Testis (tissue), 2 donors: Measurements from ENCODE around the gene HMHB1.

Experiments
- POLR2A ChIP-seq: fragments of 450-650 bp; IDR thresholded peaks from one replicate; pipeline ENCODE4 v1.6.1; 2017; ENCODE audit warnings: antibody characterized with exemption, mild to moderate bottlenecking, moderate library complexity
- TF ChIP-seq, protein P1 (sequence below), 3 experiments: fragments of 450-650 bp in 2 of 3; fragments of 200-600 bp in 1 of 3; sonication (generic) in 1 of 3; IDR thresholded peaks; one replicate each; pipeline ENCODE4 v1.5.1; 2016 to 2019; ENCODE audit warnings: antibody characterized with exemption in 3 of 3, mild to moderate bottlenecking in 2 of 3, moderate library complexity in 1 of 3

- TF ChIP-seq, protein P1, sequence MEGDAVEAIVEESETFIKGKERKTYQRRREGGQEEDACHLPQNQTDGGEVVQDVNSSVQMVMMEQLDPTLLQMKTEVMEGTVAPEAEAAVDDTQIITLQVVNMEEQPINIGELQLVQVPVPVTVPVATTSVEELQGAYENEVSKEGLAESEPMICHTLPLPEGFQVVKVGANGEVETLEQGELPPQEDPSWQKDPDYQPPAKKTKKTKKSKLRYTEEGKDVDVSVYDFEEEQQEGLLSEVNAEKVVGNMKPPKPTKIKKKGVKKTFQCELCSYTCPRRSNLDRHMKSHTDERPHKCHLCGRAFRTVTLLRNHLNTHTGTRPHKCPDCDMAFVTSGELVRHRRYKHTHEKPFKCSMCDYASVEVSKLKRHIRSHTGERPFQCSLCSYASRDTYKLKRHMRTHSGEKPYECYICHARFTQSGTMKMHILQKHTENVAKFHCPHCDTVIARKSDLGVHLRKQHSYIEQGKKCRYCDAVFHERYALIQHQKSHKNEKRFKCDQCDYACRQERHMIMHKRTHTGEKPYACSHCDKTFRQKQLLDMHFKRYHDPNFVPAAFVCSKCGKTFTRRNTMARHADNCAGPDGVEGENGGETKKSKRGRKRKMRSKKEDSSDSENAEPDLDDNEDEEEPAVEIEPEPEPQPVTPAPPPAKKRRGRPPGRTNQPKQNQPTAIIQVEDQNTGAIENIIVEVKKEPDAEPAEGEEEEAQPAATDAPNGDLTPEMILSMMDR (IDR thresholded peaks at IDR 0.05), result no peak
- TF ChIP-seq POLR2A, result no peak
Measured at GRCh38 chr5:143771189-143771588, 40.8 kb upstream of the HMHB1 start.
